SK-N-SH treated with all-trans-retinoic acid at 6 μM for 48 hours (cell line): ENCODE measurements around the gene COL8A2.
A peak's percentile ranks its signal among the peaks of the same experiment; 100 is the strongest.

ENCODE experiments used
- ATAC-seq: fragments of 200-7000 bp; cut with Tn5 transposase; 3 replicates; pipeline ENCODE4 v1.9.1; 2020; ENCODE audit warnings: mild to moderate bottlenecking, moderate library complexity
- ARNTL ChIP-seq: fragments of 450-650 bp; formaldehyde crosslinking; IDR thresholded peaks from 2 replicates; pipeline ENCODE4 v1.5.0; 2020; ENCODE audit warnings: low read depth, mild to moderate bottlenecking, moderate library complexity, borderline replicate concordance
- BACH2 ChIP-seq: fragments of 250-450 bp; sonication (Bioruptor Pico); IDR thresholded peaks from 2 replicates; pipeline ENCODE4 v1.9.0; 2021; ENCODE audit warnings: mild to moderate bottlenecking, borderline replicate concordance
- CREB5 ChIP-seq: fragments of 250-450 bp; sonication (Bioruptor Pico); IDR thresholded peaks from 2 replicates; pipeline ENCODE4 v1.5.1; 2020; ENCODE audit warnings: low read depth, mild to moderate bottlenecking, moderate library complexity
- CSDC2 ChIP-seq: fragments of 250-450 bp; sonication (Bioruptor Pico); IDR thresholded peaks from 2 replicates; pipeline ENCODE4 v1.5.0; 2020; ENCODE audit warnings: mild to moderate bottlenecking, moderate library complexity
- CSRNP3 ChIP-seq: fragments of 250-450 bp; sonication (Bioruptor Pico); IDR thresholded peaks from 2 replicates; pipeline ENCODE4 v1.5.1; 2021; ENCODE audit warnings: mild to moderate bottlenecking, moderate library complexity
- ESRRG ChIP-seq: fragments of 250-450 bp; sonication (Bioruptor Pico); IDR thresholded peaks from 2 replicates; pipeline ENCODE4 v1.6.1; 2021; ENCODE audit warnings: mild to moderate bottlenecking
- GLIS3 ChIP-seq: fragments of 250-450 bp; sonication (Bioruptor Pico); IDR thresholded peaks from 2 replicates; pipeline ENCODE4 v1.5.0; 2020; ENCODE audit warnings: mild to moderate bottlenecking, moderate library complexity
- ISL1 ChIP-seq: fragments of 250-450 bp; sonication (Bioruptor Pico); IDR thresholded peaks from 2 replicates; pipeline ENCODE4 v2.1.2; 2022; ENCODE audit warnings: mild to moderate bottlenecking, moderate library complexity
- OSR1 ChIP-seq: fragments of 250-450 bp; sonication (Bioruptor Pico); IDR thresholded peaks from 2 replicates; pipeline ENCODE4 v1.8.0; 2022; ENCODE audit warnings: moderate library complexity, mild to moderate bottlenecking, inconsistent platforms
- PATZ1 ChIP-seq: fragments of 250-450 bp; sonication (Bioruptor Pico); IDR thresholded peaks from 2 replicates; pipeline ENCODE4 v1.8.0; 2020; ENCODE audit warnings: mild to moderate bottlenecking, moderate library complexity, borderline replicate concordance
- POU6F1 ChIP-seq: fragments of 250-450 bp; sonication (Bioruptor Pico); IDR thresholded peaks from 2 replicates; pipeline ENCODE4 v1.8.0; 2021; ENCODE audit warnings: low read depth, mild to moderate bottlenecking, moderate library complexity, borderline replicate concordance
- PPARA ChIP-seq: fragments of 250-450 bp; sonication (Bioruptor Pico); IDR thresholded peaks from 2 replicates; pipeline ENCODE4 v1.5.0; 2020; ENCODE audit warnings: mild to moderate bottlenecking, borderline replicate concordance
- RARB ChIP-seq: fragments of 250-450 bp; sonication (Bioruptor Pico); IDR thresholded peaks from 2 replicates; pipeline ENCODE4 v1.8.0; 2021; ENCODE audit warnings: mild to moderate bottlenecking, moderate library complexity
- SNAI2 ChIP-seq: fragments of 250-450 bp; sonication (Bioruptor Pico); IDR thresholded peaks from 2 replicates; pipeline ENCODE4 v1.5.0; 2020; ENCODE audit warnings: mild to moderate bottlenecking, moderate library complexity
- TCF4 ChIP-seq: fragments of 250-450 bp; sonication (Bioruptor Pico); IDR thresholded peaks from 2 replicates; pipeline ENCODE4 v1.8.0; 2021; ENCODE audit warnings: mild to moderate bottlenecking, moderate library complexity, borderline replicate concordance
- TOX ChIP-seq: fragments of 250-450 bp; sonication (Bioruptor Pico); IDR thresholded peaks from 2 replicates; pipeline ENCODE4 v1.8.0; 2021; ENCODE audit warnings: mild to moderate bottlenecking, moderate library complexity, borderline replicate concordance
- TSHZ2 ChIP-seq: fragments of 250-450 bp; sonication (Bioruptor Pico); IDR thresholded peaks from 2 replicates; pipeline ENCODE4 v1.5.0; 2020; ENCODE audit warnings: mild to moderate bottlenecking, moderate library complexity
- ZC3H10 ChIP-seq: fragments of 250-450 bp; sonication (Bioruptor Pico); IDR thresholded peaks from 2 replicates; pipeline ENCODE4 v1.5.1; 2021; ENCODE audit warnings: mild to moderate bottlenecking, moderate library complexity
- ZFP30 ChIP-seq: fragments of 450-650 bp; formaldehyde crosslinking; IDR thresholded peaks from 2 replicates; pipeline ENCODE4 v1.5.0; 2022; ENCODE audit warnings: mild to moderate bottlenecking, moderate library complexity
- ZNF565 ChIP-seq: fragments of 450-650 bp; formaldehyde crosslinking; conservative IDR thresholded peaks from 2 replicates; pipeline ENCODE4 v1.5.0; 2020; ENCODE audit warnings: low read depth, mild to moderate bottlenecking, moderate library complexity
- ZNF70 ChIP-seq: fragments of 450-650 bp; formaldehyde crosslinking; IDR thresholded peaks from 2 replicates; pipeline ENCODE4 v1.5.0; 2020; ENCODE audit warnings: mild to moderate bottlenecking, moderate library complexity

COL8A2 gene

GRCh38 chr1:36095760-36096405 is 29.1 kb downstream of the COL8A2 start:
- TF ChIP-seq RARB (CRISPR knock-in tag) (no peak), CSDC2 (CRISPR knock-in tag) (no peak), ZNF70 (CRISPR knock-in tag) (no peak), TOX (no peak), ZFP30 (no peak), ARNTL (CRISPR knock-in tag) (no peak), PATZ1 (CRISPR knock-in tag) (no peak), TSHZ2 (CRISPR knock-in tag) (no peak), ISL1 (CRISPR knock-in tag) (no peak), ZNF565 (CRISPR knock-in tag) (no peak), CREB5 (CRISPR knock-in tag) (no peak)
- ATAC-seq: no peak

GRCh38 chr1:36094621-36095061 is 30.4 kb downstream of the COL8A2 start:
- peak; percentile 77 for ATAC-seq
- TF ChIP-seq CREB5 (CRISPR knock-in tag): no peak
- TF ChIP-seq TSHZ2 (CRISPR knock-in tag): no peak
- TF ChIP-seq CSDC2 (CRISPR knock-in tag): no peak
- no peak for TF ChIP-seq PPARA (CRISPR knock-in tag)
- TF ChIP-seq ZFP30: no peak
- TF ChIP-seq OSR1: no peak

GRCh38 chr1:36093929-36094328 is 31.1 kb downstream of the COL8A2 start:
- TF ChIP-seq CSRNP3 (no peak), POU6F1 (CRISPR knock-in tag) (no peak), TOX (no peak), ZFP30 (no peak), BACH2 (CRISPR knock-in tag) (no peak), ZC3H10 (CRISPR knock-in tag) (no peak), ISL1 (CRISPR knock-in tag) (no peak), SNAI2 (CRISPR knock-in tag) (no peak), ESRRG (CRISPR knock-in tag) (no peak), TCF4 (CRISPR knock-in tag) (no peak), GLIS3 (no peak), ZNF565 (CRISPR knock-in tag) (no peak)
- ATAC-seq: no peak
